Kidney epithelial cell (primary cell): ENCODE measurements around the gene ATM. TPM values are rescaled to one million over a fixed set of nuclear protein-coding genes. Genes with fewer than 3 reads are reported as not detected.

ENCODE experiments used
- DNase-seq: peaks from one replicate; pipeline ENCODE4 v3.0.0-alpha.2; 2010; ENCODE audit warnings: low read depth
- H3K27me3 ChIP-seq: 2 replicates; pipeline ENCODE4 v1.6.0; 2011; ENCODE audit warnings: low read length; ENCODE audit not compliant: control insufficient read depth, insufficient read depth
- H3K36me3 ChIP-seq: 2 replicates; pipeline ENCODE4 v1.5.1; 2011; ENCODE audit warnings: low read length; ENCODE audit not compliant: control insufficient read depth, insufficient read depth
- H3K4me3 ChIP-seq: 2 replicates; pipeline ENCODE4 v1.5.1; 2011; ENCODE audit warnings: low read depth, mild to moderate bottlenecking, control low read depth, low read length
- CTCF ChIP-seq: IDR thresholded peaks from 2 replicates; pipeline ENCODE4 v1.5.1; 2011; ENCODE audit warnings: mild to moderate bottlenecking, moderate library complexity, low read length, control low read depth, inconsistent platforms; ENCODE audit not compliant: insufficient read depth, poor library complexity, severe bottlenecking
- total RNA-seq: library from RNA; depleted of rRNA; stranded (reverse); fragments of >200 nt; gene quantifications from 2 replicates; pipeline ENCODE4 v1.2.3, GENCODE V29; 2015

Gene ATM, protein sequence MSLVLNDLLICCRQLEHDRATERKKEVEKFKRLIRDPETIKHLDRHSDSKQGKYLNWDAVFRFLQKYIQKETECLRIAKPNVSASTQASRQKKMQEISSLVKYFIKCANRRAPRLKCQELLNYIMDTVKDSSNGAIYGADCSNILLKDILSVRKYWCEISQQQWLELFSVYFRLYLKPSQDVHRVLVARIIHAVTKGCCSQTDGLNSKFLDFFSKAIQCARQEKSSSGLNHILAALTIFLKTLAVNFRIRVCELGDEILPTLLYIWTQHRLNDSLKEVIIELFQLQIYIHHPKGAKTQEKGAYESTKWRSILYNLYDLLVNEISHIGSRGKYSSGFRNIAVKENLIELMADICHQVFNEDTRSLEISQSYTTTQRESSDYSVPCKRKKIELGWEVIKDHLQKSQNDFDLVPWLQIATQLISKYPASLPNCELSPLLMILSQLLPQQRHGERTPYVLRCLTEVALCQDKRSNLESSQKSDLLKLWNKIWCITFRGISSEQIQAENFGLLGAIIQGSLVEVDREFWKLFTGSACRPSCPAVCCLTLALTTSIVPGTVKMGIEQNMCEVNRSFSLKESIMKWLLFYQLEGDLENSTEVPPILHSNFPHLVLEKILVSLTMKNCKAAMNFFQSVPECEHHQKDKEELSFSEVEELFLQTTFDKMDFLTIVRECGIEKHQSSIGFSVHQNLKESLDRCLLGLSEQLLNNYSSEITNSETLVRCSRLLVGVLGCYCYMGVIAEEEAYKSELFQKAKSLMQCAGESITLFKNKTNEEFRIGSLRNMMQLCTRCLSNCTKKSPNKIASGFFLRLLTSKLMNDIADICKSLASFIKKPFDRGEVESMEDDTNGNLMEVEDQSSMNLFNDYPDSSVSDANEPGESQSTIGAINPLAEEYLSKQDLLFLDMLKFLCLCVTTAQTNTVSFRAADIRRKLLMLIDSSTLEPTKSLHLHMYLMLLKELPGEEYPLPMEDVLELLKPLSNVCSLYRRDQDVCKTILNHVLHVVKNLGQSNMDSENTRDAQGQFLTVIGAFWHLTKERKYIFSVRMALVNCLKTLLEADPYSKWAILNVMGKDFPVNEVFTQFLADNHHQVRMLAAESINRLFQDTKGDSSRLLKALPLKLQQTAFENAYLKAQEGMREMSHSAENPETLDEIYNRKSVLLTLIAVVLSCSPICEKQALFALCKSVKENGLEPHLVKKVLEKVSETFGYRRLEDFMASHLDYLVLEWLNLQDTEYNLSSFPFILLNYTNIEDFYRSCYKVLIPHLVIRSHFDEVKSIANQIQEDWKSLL (N-terminal part only)
- total RNA-seq = 28.5 and 32.5 TPM in 2 replicates

DNA sequence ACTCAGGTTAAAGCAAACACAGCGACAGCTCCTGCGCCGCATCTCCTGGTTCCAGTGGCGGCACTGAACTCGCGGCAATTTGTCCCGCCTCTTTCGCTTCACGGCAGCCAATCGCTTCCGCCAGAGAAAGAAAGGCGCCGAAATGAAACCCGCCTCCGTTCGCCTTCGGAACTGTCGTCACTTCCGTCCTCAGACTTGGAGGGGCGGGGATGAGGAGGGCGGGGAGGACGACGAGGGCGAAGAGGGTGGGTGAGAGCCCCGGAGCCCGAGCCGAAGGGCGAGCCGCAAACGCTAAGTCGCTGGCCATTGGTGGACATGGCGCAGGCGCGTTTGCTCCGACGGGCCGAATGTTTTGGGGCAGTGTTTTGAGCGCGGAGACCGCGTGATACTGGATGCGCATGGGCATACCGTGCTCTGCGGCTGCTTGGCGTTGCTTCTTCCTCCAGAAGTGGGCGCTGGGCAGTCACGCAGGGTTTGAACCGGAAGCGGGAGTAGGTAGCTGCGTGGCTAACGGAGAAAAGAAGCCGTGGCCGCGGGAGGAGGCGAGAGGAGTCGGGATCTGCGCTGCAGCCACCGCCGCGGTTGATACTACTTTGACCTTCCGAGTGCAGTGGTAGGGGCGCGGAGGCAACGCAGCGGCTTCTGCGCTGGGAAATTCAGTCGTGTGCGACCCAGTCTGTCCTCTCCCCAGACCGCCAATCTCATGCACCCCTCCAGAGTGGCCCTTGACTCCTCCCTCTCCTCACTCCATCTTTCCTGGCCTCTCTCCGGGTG lies at the start of gene ATM, which contains the start of gene NPAT:
ATM (plus strand) TSS at position 494 of the 774 bp plus-strand sequence. CDS start 4,558 bp downstream, outside the sequence.
NPAT (minus strand) TSS at position 65 of the 774 bp plus-strand sequence. CDS start 102 bp downstream, outside the sequence.
- Histone ChIP-seq H3K4me3 (peak within 1 kb of the TSS; percentile 69), H3K36me3 (no peaks in the 10 kb centered on the region), H3K27me3 (no peaks in the 10 kb centered on the region)
- peak; percentile 88 for TF ChIP-seq CTCF
- peak; percentile 93 for DNase-seq

DNA sequence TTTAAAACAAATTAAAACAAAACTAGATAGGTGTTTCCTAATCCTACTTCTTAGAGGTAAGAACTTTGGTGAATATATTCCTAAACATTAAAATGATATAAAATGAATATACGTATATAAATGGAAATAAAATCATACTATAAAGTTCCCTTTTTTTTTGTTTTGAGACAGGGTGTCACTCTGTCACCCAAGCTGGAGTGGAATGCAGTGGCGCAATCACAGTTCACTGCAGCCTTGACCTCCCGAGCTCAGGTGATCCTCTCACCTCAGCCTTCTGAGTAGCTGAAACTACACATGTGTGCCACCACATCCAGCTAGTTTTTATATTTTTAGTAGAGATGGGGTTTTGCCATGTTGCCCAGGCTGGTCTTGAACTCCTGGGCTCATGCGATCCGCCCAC lies 45.3 kb upstream of the ATM start:
- H3K36me3 ChIP-seq = no peaks in the 10 kb centered on the region
- DNase-seq = no peak
- TF ChIP-seq CTCF = no peak
- H3K27me3 ChIP-seq = no peaks in the 10 kb centered on the region
- H3K4me3 ChIP-seq = no peak overlapping the region

- Histone ChIP-seq H3K4me3 (no peak overlapping the region), H3K36me3 (no peaks in the 10 kb centered on the region), H3K27me3 (no peaks in the 10 kb centered on the region)
- DNase-seq = no peak
- TF ChIP-seq CTCF = no peak
Observed at GRCh38 chr11:108193725-108194124, 29.1 kb upstream of the ATM start.

DNA sequence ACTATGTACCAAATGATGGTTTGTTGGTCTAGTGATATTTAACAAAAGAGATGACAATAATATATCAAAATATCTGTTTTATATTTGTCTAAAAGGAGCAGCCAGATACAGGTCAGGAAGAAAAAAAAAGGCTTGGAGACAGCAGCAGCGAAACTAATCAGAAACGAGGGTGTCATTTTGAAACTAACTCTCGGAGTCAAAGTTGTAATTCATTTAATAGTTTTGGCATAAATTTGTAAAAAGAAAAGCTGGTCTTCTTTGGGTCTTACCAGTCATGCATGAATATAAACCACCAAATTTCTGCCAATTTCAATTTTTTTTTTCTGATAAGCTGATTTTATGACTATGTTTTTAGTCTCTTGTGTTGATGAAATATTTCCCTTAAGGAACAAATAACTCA lies 26.0 kb upstream of the ATM start:
- Histone ChIP-seq H3K27me3 (no peaks in the 10 kb centered on the region), H3K4me3 (no peak overlapping the region), H3K36me3 (no peaks in the 10 kb centered on the region)
- TF ChIP-seq CTCF = no peak
- DNase-seq = no peak

DNA sequence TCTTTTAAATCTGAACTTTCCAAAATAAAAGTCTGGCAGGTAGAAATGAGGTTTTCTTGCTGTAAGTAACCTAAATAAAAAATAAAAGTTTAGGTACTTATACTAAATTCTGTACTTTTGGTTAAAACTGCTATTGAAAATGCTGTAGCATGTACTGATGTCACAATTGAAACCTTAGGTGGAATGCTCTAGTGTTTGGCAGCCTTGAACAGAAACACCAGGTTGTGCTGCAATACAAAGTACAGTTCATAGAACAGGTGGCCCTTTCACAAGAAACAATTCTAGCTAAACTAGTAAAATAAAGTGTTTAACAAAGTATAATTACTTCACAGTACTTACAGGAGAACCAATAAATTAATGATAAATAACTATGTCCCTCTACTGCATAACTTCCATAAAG lies 25.5 kb upstream of the ATM start:
- Histone ChIP-seq H3K4me3 (no peak overlapping the region), H3K36me3 (no peaks in the 10 kb centered on the region), H3K27me3 (no peaks in the 10 kb centered on the region)
- no peak for TF ChIP-seq CTCF
- DNase-seq = no peak
